Lower leg skin (tissue), 3 donors: ENCODE data around the gene ADGRG6.

Experiments used
- POLR2A ChIP-seq, 2 donors: fragments of 450-650 bp; IDR thresholded peaks; one replicate each; pipeline ENCODE4 v1.6.1; 2016 to 2017; ENCODE audit warnings: antibody characterized with exemption in 2 of 2, mild to moderate bottlenecking in 1 of 2, moderate library complexity in 1 of 2
- TF ChIP-seq, protein P1 (sequence below), 3 donors: fragments of 450-650 bp; IDR thresholded peaks; one replicate each; pipeline ENCODE4 v1.5.1; 2016; ENCODE audit warnings: antibody characterized with exemption in 3 of 3, mild to moderate bottlenecking in 3 of 3, moderate library complexity in 2 of 3

GRCh38 chr6:142443102-142443501, 141.3 kb downstream of the ADGRG6 start:
- TF ChIP-seq, protein P1, sequence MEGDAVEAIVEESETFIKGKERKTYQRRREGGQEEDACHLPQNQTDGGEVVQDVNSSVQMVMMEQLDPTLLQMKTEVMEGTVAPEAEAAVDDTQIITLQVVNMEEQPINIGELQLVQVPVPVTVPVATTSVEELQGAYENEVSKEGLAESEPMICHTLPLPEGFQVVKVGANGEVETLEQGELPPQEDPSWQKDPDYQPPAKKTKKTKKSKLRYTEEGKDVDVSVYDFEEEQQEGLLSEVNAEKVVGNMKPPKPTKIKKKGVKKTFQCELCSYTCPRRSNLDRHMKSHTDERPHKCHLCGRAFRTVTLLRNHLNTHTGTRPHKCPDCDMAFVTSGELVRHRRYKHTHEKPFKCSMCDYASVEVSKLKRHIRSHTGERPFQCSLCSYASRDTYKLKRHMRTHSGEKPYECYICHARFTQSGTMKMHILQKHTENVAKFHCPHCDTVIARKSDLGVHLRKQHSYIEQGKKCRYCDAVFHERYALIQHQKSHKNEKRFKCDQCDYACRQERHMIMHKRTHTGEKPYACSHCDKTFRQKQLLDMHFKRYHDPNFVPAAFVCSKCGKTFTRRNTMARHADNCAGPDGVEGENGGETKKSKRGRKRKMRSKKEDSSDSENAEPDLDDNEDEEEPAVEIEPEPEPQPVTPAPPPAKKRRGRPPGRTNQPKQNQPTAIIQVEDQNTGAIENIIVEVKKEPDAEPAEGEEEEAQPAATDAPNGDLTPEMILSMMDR (IDR thresholded peaks at IDR 0.05): no peak
- no peak for TF ChIP-seq POLR2A (IDR thresholded peaks at IDR 0.05)
